ENCODE results near the gene CTU1.

The CTU1 gene

DNA sequence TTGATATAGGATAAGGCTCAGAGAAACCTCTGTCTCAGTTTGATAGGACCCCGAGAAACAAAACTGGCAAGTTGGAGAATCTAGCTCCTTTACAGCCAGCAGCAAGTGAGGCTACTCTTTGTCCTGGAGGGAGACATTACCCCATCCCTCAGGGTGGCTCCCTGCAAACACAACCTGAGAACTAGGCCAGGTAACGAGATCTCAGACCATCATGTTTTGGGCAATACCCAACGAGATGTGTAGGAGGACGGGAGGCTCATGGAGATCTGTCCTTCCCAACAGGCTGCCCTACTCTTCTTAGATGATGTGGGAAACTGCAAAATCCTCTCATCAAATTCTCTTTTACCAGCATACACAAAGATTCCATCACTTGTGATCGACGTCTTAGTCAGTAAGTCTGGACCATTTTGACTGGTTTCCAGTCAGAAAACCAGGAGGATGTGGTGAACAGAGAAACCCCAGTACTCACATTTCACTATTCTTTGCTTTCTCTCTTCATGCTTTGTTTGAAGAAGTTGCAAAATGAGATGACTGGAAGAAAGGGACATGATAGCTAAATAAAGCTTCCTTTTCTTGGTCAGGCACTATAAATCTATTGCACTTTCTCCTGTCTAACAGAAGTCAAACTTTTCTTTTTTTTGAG lies 6.0 kb upstream of the CTU1 start:
- no peak overlapping the region for H3K23ac ChIP-seq (ENCODE audit: low read length in 2 of 2)
- H3K18ac ChIP-seq (ENCODE audit: low read depth in 1 of 2, low read length in 2 of 2), result no peak overlapping the region
- no peaks in the 10 kb centered on the region for H3K79me1 ChIP-seq (replicated peaks; ENCODE audit: low read length, poor library complexity, severe bottlenecking)
- no peak overlapping the region for H2BK120ac ChIP-seq (ENCODE audit: low read depth, low read length)
- H3K4me1 ChIP-seq (ENCODE audit: control insufficient read depth, insufficient read depth, low read depth, low read length), result no peaks in the 10 kb centered on the region
- H2BK15ac ChIP-seq (ENCODE audit: low read depth, poor library complexity, severe bottlenecking), result no peak overlapping the region
- no peak overlapping the region for H3K4me2 ChIP-seq (ENCODE audit: low read length, poor library complexity, severe bottlenecking)
- 86% methylated on average over 6 of the region's 6 CpGs for WGBS
- H3K9me3 ChIP-seq (ENCODE audit: control insufficient read depth, low read length), result no peaks in the 10 kb centered on the region
- H2AFZ ChIP-seq (ENCODE audit: low read depth, low read length), result no peak overlapping the region
- H2AK5ac ChIP-seq (ENCODE audit: low read length, severe bottlenecking), result no peak overlapping the region
- no peak overlapping the region for H4K8ac ChIP-seq (ENCODE audit: low read length)
- H3K27me3 ChIP-seq (ENCODE audit: control insufficient read depth in 1 of 2, insufficient read depth in 1 of 2, low read length in 2 of 2), result peaks cover 4 to 59% of the 10 kb centered on the region in 2 experiments
- no peak overlapping the region for H3K4me3 ChIP-seq (ENCODE audit: insufficient read depth in 1 of 2, low read depth in 1 of 2, low read length in 2 of 2)
- no peak overlapping the region for H4K91ac ChIP-seq (ENCODE audit: low read length)
- H3K27ac ChIP-seq (ENCODE audit: low read length, poor library complexity, severe bottlenecking), result no peak overlapping the region
- H2BK12ac ChIP-seq (ENCODE audit: low read length in 2 of 2), result no peak overlapping the region
- no peak overlapping the region for H2BK5ac ChIP-seq (ENCODE audit: low read depth, low read length, poor library complexity, severe bottlenecking)
- H3K9ac ChIP-seq (ENCODE audit: low read length), result no peak overlapping the region
- H3K4ac ChIP-seq (ENCODE audit: low read depth in 1 of 2, low read length in 2 of 2), result no peak overlapping the region
- H3K14ac ChIP-seq (ENCODE audit: low read length in 2 of 2), result no peak overlapping the region
- no peaks in the 10 kb centered on the region for H3K36me3 ChIP-seq (ENCODE audit: control insufficient read depth in 1 of 2, insufficient read depth in 2 of 2, low read depth in 1 of 2, low read length in 2 of 2)
- DNase-seq, result no peak

- no peaks in the 10 kb centered on the region for H3K9me3 ChIP-seq (ENCODE audit: control insufficient read depth, low read length)
- H3K79me1 ChIP-seq (replicated peaks; ENCODE audit: low read length, poor library complexity, severe bottlenecking), result peaks cover 7% of the 10 kb centered on the region
- no peak overlapping the region for H3K4ac ChIP-seq (ENCODE audit: low read depth in 1 of 2, low read length in 2 of 2)
- no peak for DNase-seq
- no peaks in the 10 kb centered on the region for H3K36me3 ChIP-seq (ENCODE audit: control insufficient read depth in 1 of 2, insufficient read depth in 2 of 2, low read depth in 1 of 2, low read length in 2 of 2)
- H3K4me2 ChIP-seq (ENCODE audit: low read length, poor library complexity, severe bottlenecking), result no peak overlapping the region
- H3K4me3 ChIP-seq (ENCODE audit: insufficient read depth in 1 of 2, low read depth in 1 of 2, low read length in 2 of 2), result no peak overlapping the region
- H2BK12ac ChIP-seq (ENCODE audit: low read length in 2 of 2), result no peak overlapping the region
- H3K23ac ChIP-seq (ENCODE audit: low read length in 2 of 2), result no peak overlapping the region
- H4K91ac ChIP-seq (ENCODE audit: low read length), result no peak overlapping the region
- peaks cover 11% of the 10 kb centered on the region for H3K4me1 ChIP-seq (ENCODE audit: control insufficient read depth, insufficient read depth, low read depth, low read length)
- no peak overlapping the region for H2AK5ac ChIP-seq (ENCODE audit: low read length, severe bottlenecking)
- no peak overlapping the region for H3K18ac ChIP-seq (ENCODE audit: low read depth in 1 of 2, low read length in 2 of 2)
- no peak overlapping the region for H4K8ac ChIP-seq (ENCODE audit: low read length)
- H2BK120ac ChIP-seq (ENCODE audit: low read depth, low read length), result no peak overlapping the region
- H3K9ac ChIP-seq (ENCODE audit: low read length), result no peak overlapping the region
- no peak overlapping the region for H2AFZ ChIP-seq (ENCODE audit: low read depth, low read length)
- H2BK5ac ChIP-seq (ENCODE audit: low read depth, low read length, poor library complexity, severe bottlenecking), result no peak overlapping the region
- 47% methylated on average over 6 of the region's 6 CpGs for WGBS
- H2BK15ac ChIP-seq (ENCODE audit: low read depth, poor library complexity, severe bottlenecking), result no peak overlapping the region
- peaks cover 4 to 51% of the 10 kb centered on the region in 2 experiments for H3K27me3 ChIP-seq (ENCODE audit: control insufficient read depth in 1 of 2, insufficient read depth in 1 of 2, low read length in 2 of 2)
- no peak overlapping the region for H3K14ac ChIP-seq (ENCODE audit: low read length in 2 of 2)
- H3K27ac ChIP-seq (ENCODE audit: low read length, poor library complexity, severe bottlenecking), result no peak overlapping the region
Measured at GRCh38 chr19:51111606-51112005, 3.4 kb upstream of the CTU1 start.

- no peak overlapping the region for H2BK15ac ChIP-seq (ENCODE audit: low read depth, poor library complexity, severe bottlenecking)
- H3K9me3 ChIP-seq (ENCODE audit: control insufficient read depth, low read length), result no peaks in the 10 kb centered on the region
- no peak overlapping the region for H2AK5ac ChIP-seq (ENCODE audit: low read length, severe bottlenecking)
- H2BK120ac ChIP-seq (ENCODE audit: low read depth, low read length), result no peak overlapping the region
- peaks cover 4 to 43% of the 10 kb centered on the region in 2 experiments for H3K27me3 ChIP-seq (ENCODE audit: control insufficient read depth in 1 of 2, insufficient read depth in 1 of 2, low read length in 2 of 2)
- peaks cover 11% of the 10 kb centered on the region for H3K4me1 ChIP-seq (ENCODE audit: control insufficient read depth, insufficient read depth, low read depth, low read length)
- H3K79me1 ChIP-seq (replicated peaks; ENCODE audit: low read length, poor library complexity, severe bottlenecking), result peaks cover 13% of the 10 kb centered on the region
- H2AFZ ChIP-seq (ENCODE audit: low read depth, low read length), result no peak overlapping the region
- H3K27ac ChIP-seq (ENCODE audit: low read length, poor library complexity, severe bottlenecking), result no peak overlapping the region
- WGBS, result 45% methylated on average over 1 of the region's 1 CpG
- H2BK12ac ChIP-seq (ENCODE audit: low read length in 2 of 2), result no peak overlapping the region
- H3K4ac ChIP-seq (ENCODE audit: low read depth in 1 of 2, low read length in 2 of 2), result no peak overlapping the region
- H3K36me3 ChIP-seq (ENCODE audit: control insufficient read depth in 1 of 2, insufficient read depth in 2 of 2, low read depth in 1 of 2, low read length in 2 of 2), result peaks cover 1 to 4% of the 10 kb centered on the region in 2 experiments
- H3K4me2 ChIP-seq (ENCODE audit: low read length, poor library complexity, severe bottlenecking), result no peak overlapping the region
- H3K18ac ChIP-seq (ENCODE audit: low read depth in 1 of 2, low read length in 2 of 2), result no peak overlapping the region
- no peak overlapping the region for H3K4me3 ChIP-seq (ENCODE audit: insufficient read depth in 1 of 2, low read depth in 1 of 2, low read length in 2 of 2)
- no peak overlapping the region for H2BK5ac ChIP-seq (ENCODE audit: low read depth, low read length, poor library complexity, severe bottlenecking)
- no peak for DNase-seq
- no peak overlapping the region for H4K91ac ChIP-seq (ENCODE audit: low read length)
- H3K9ac ChIP-seq (ENCODE audit: low read length), result no peak overlapping the region
- no peak overlapping the region for H3K14ac ChIP-seq (ENCODE audit: low read length in 2 of 2)
- H4K8ac ChIP-seq (ENCODE audit: low read length), result no peak overlapping the region
- H3K23ac ChIP-seq (ENCODE audit: low read length in 2 of 2), result no peak overlapping the region
Measured at GRCh38 chr19:51110666-51110971, 2.4 kb upstream of the CTU1 start.

DNA sequence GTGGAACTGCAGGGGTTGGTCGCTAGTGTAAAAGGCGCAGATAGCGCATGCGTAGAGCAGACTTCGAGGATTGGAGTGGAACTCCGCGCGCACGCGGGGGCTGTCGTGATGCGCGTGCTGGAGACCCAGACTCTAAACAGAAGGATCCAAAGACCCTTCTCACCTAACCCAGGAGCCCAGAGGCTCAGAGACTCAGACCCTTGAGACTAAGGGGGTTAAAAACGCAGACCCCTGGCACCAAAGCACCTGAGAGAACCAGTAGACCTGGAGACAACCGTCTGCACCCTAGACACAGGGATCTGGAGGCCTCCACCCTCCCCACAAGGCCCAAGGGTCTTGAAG lies 567 bp upstream of the CTU1 start:
- Histone ChIP-seq H2BK5ac (ENCODE audit: low read depth, low read length, poor library complexity, severe bottlenecking) (no peak overlapping the region), H2AFZ (ENCODE audit: low read depth, low read length) (no peak overlapping the region), H3K4me3 (ENCODE audit: insufficient read depth in 1 of 2, low read depth in 1 of 2, low read length in 2 of 2) (peak overlapping the region; percentile 55 to 91), H3K79me1 (replicated peaks; ENCODE audit: low read length, poor library complexity, severe bottlenecking) (peaks cover 29% of the 10 kb centered on the region), H3K23ac (ENCODE audit: low read length in 2 of 2) (no peak overlapping the region), H3K18ac (ENCODE audit: low read depth in 1 of 2, low read length in 2 of 2) (peak overlapping the region in 1 of 2 experiments; percentile 13), H4K8ac (ENCODE audit: low read length) (peak overlapping the region; percentile 64), H3K4me2 (ENCODE audit: low read length, poor library complexity, severe bottlenecking) (peak overlapping the region; percentile 86), H3K14ac (ENCODE audit: low read length in 2 of 2) (no peak overlapping the region), H4K91ac (ENCODE audit: low read length) (no peak overlapping the region), H3K4ac (ENCODE audit: low read depth in 1 of 2, low read length in 2 of 2) (no peak overlapping the region), H2BK15ac (ENCODE audit: low read depth, poor library complexity, severe bottlenecking) (peak overlapping the region; percentile 4), H3K9ac (ENCODE audit: low read length) (peak overlapping the region; percentile 90), H2BK120ac (ENCODE audit: low read depth, low read length) (no peak overlapping the region), H2AK5ac (ENCODE audit: low read length, severe bottlenecking) (no peak overlapping the region), H3K27ac (ENCODE audit: low read length, poor library complexity, severe bottlenecking) (no peak overlapping the region), H3K9me3 (ENCODE audit: control insufficient read depth, low read length) (no peaks in the 10 kb centered on the region), H3K36me3 (ENCODE audit: control insufficient read depth in 1 of 2, insufficient read depth in 2 of 2, low read depth in 1 of 2, low read length in 2 of 2) (peaks cover 14% of the 10 kb centered on the region in 2 experiments), H3K4me1 (ENCODE audit: control insufficient read depth, insufficient read depth, low read depth, low read length) (peaks cover 11% of the 10 kb centered on the region), H2BK12ac (ENCODE audit: low read length in 2 of 2) (no peak overlapping the region), H3K27me3 (ENCODE audit: control insufficient read depth in 1 of 2, insufficient read depth in 1 of 2, low read length in 2 of 2) (peaks cover 4 to 31% of the 10 kb centered on the region in 2 experiments)
- DNase-seq, result no peak
- 31% methylated on average over 15 of the region's 15 CpGs for WGBS

Data from mesenchymal stem cell (in vitro differentiated cells and primary cell).